Endothelial cell of umbilical vein (primary cell): ENCODE results near the gene FSD2. TPM values are rescaled to one million over a fixed set of nuclear protein-coding genes. Genes with fewer than 3 reads are reported as not detected.

Experiments used
- BruUV-seq: library from RNA; stranded (reverse); fragments of 400-500 nt; replicated peaks from 2 replicates; lab custom pipeline; 2021; lab: Mats Ljungman, UMichigan
- CTCF ChIA-PET: fragments of 300-600, 350-600 bp; sonication (Branson Sonifier 250); formaldehyde crosslinking; loops from one replicate; lab custom pipeline; 2021; ENCODE audit warnings: antibody characterized with exemption, inconsistent platforms; lab: Charles Lee
- POLR2A ChIA-PET: fragments of 300-600, 350-600 bp; sonication (Branson Sonifier 250); formaldehyde crosslinking; loops from one replicate; lab custom pipeline; 2021; ENCODE audit warnings: antibody characterized with exemption, inconsistent platforms; lab: Charles Lee
- DNase-seq: peaks from one replicate; pipeline ENCODE4 v3.0.0-alpha.2; 2011; ENCODE audit warnings: low read depth, low spot score
- FAIRE-seq: peaks from 2 replicates; lab custom pipeline; 2011; peaks lifted over from hg19 to GRCh38; lab: Jason Lieb, UNC
- H2AFZ ChIP-seq: 2 replicates; pipeline ENCODE4 v1.6.0; 2012; ENCODE audit warnings: low read depth, low read length, control low read depth, inconsistent platforms
- H3K27ac ChIP-seq: 2 replicates; pipeline ENCODE4 v1.5.1; 2011; ENCODE audit warnings: low read depth, mild to moderate bottlenecking, control low read depth, low read length, moderate library complexity; ENCODE audit not compliant: insufficient read depth
- H3K27me3 ChIP-seq, 2 experiments: 2 replicates each; pipeline versions ENCODE4 v1.6.0 to v1.6.1; 2011; ENCODE audit warnings: low read length in 2 of 2, mixed read lengths in 1 of 2; ENCODE audit not compliant: control insufficient read depth in 2 of 2, insufficient read depth in 2 of 2
- H3K36me3 ChIP-seq, 2 experiments: 2 replicates in 1 of 2; 3 replicates in 1 of 2; pipeline ENCODE4 v1.5.1; 2011; ENCODE audit warnings: low read length in 2 of 2, mild to moderate bottlenecking in 1 of 2, moderate library complexity in 1 of 2; ENCODE audit not compliant: control insufficient read depth in 2 of 2, insufficient read depth in 2 of 2; ENCODE audit errors: extremely low read depth in 1 of 2
- H3K4me1 ChIP-seq: 3 replicates; pipeline ENCODE4 v1.5.1; 2011; ENCODE audit warnings: mild to moderate bottlenecking, low read length; ENCODE audit not compliant: control insufficient read depth, insufficient read depth; ENCODE audit errors: extremely low read depth
- H3K4me2 ChIP-seq: 2 replicates; pipeline ENCODE4 v1.6.1; 2011; ENCODE audit warnings: low read length, control low read depth, mixed read lengths; ENCODE audit not compliant: insufficient read depth
- H3K4me3 ChIP-seq, 3 experiments: fragments of 200-600 bp in 1 of 3; sonication (generic), shearing (Covaris generic) in 1 of 3; replicated peaks in 1 of 3; 2 replicates each; pipeline ENCODE4 v1.5.1; 2011 to 2016; ENCODE audit warnings: control low read depth in 3 of 3, low read length in 3 of 3, mild to moderate bottlenecking in 2 of 3, inconsistent platforms in 1 of 3, low read depth in 1 of 3, moderate library complexity in 1 of 3; ENCODE audit not compliant: insufficient read depth in 1 of 3
- H3K79me2 ChIP-seq: 2 replicates; pipeline ENCODE4 v1.6.0; 2012; ENCODE audit warnings: low read length, inconsistent platforms; ENCODE audit not compliant: control insufficient read depth, insufficient read depth
- H3K9ac ChIP-seq: replicated peaks from 2 replicates; pipeline ENCODE3; 2011; ENCODE audit warnings: low read length, control low read depth; ENCODE audit not compliant: insufficient read depth; ENCODE audit errors: extremely low read depth
- H3K9me1 ChIP-seq: replicated peaks from 3 replicates; pipeline ENCODE4 v1.6.0; 2011; ENCODE audit warnings: mild to moderate bottlenecking, low read length; ENCODE audit not compliant: control insufficient read depth, insufficient read depth; ENCODE audit errors: extremely low read depth
- H3K9me3 ChIP-seq: replicated peaks from 2 replicates; pipeline ENCODE4 v1.5.1; 2012; ENCODE audit warnings: low read length, inconsistent platforms; ENCODE audit not compliant: control insufficient read depth, insufficient read depth
- H4K20me1 ChIP-seq: replicated peaks from 2 replicates; pipeline ENCODE3; 2011; ENCODE audit warnings: mild to moderate bottlenecking, low read length; ENCODE audit not compliant: control insufficient read depth, insufficient read depth; ENCODE audit errors: extremely low read depth
- FOS ChIP-seq: IDR thresholded peaks from 2 replicates; pipeline ENCODE4 v1.6.1; 2011; ENCODE audit warnings: mild to moderate bottlenecking, low read length, moderate library complexity, borderline replicate concordance; ENCODE audit not compliant: insufficient read depth
- MYC ChIP-seq: IDR thresholded peaks from one replicate; pipeline ENCODE4 v1.6.1; 2011; ENCODE audit warnings: mild to moderate bottlenecking, low read depth, low read length
- POLR2A ChIP-seq: IDR thresholded peaks from 2 replicates; pipeline ENCODE4 v1.6.1; 2012; ENCODE audit warnings: low read depth, mild to moderate bottlenecking, control low read depth, low read length
- dilution Hi-C: fragments of 300-500 bp; cut with MboI; formaldehyde crosslinking; loops from one replicate; pipeline ENCODE4 v1.15.0; 2019; ENCODE audit warnings: low sequenced_read_pairs; ENCODE audit not compliant: extremely low pct_ligation_motif_present
- intact Hi-C: fragments of 100-400 bp; cut with micrococcal nuclease; formaldehyde crosslinking; loops from one replicate; pipeline ENCODE4 v1.10.0; 2022
- polyA plus RNA-seq, 4 experiments: library from polyadenylated mRNA; depleted of rRNA in 3 of 4; stranded (reverse) in 3 of 4; unstranded in 1 of 4; fragments of >200 nt; gene quantifications; 2 replicates each; pipeline versions ENCODE4 v1.2.1 to v1.2.3, GENCODE V29; 2011 to 2012; ENCODE audit warnings: missing spikeins in 1 of 4
- total RNA-seq: library from RNA; stranded (reverse); gene quantifications from 2 replicates; pipeline ENCODE4 v1.2.3, GENCODE V29; 2021
- TF ChIP-seq, protein P1 (sequence below), 2 donors: IDR thresholded peaks; 1 replicate in 1 of 2; 2 replicates in 1 of 2; pipeline ENCODE4 v1.5.1; 2011; ENCODE audit warnings: low read length in 2 of 2, mild to moderate bottlenecking in 2 of 2, moderate library complexity in 2 of 2, control low read depth in 1 of 2, inconsistent platforms in 1 of 2, low read depth in 1 of 2; ENCODE audit not compliant: insufficient read depth in 1 of 2; ENCODE audit errors: extremely low read depth in 1 of 2

Gene FSD2
- total and polyA plus RNA-seq, 2 donors (not counting 3 experiments of a cell fraction or from before 2014, with no cell fraction given), result not detected

DNA sequence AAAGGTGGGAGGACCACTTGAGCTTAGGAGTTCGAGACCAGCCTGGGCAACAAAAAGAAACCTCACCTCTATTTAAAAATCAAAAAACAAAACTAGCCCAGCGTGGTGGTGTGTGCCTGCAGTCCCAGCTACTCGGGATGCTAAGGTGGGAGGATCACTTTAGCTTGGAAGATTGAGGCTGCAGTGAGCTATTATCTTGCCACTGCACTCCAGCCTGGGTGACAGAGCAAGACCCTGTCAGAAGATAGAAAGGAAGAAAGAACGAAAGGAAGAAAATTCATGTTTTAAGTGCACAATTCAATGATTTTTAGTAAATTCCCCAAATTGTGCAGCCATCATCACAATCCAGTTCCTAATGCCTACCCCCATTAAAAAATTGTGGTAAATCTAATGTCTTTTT, 7.8 kb downstream of the FSD2 start:
- no peaks in the 10 kb centered on the region for H3K9me3 ChIP-seq
- ChIA-PET POLR2A (no interaction called here), CTCF (no interaction called here)
- intact Hi-C loops, result no loop called here
- FAIRE-seq (no peak), DNase-seq (no peak)
- H3K27ac ChIP-seq, result no peak overlapping the region
- TF ChIP-seq, protein P1, sequence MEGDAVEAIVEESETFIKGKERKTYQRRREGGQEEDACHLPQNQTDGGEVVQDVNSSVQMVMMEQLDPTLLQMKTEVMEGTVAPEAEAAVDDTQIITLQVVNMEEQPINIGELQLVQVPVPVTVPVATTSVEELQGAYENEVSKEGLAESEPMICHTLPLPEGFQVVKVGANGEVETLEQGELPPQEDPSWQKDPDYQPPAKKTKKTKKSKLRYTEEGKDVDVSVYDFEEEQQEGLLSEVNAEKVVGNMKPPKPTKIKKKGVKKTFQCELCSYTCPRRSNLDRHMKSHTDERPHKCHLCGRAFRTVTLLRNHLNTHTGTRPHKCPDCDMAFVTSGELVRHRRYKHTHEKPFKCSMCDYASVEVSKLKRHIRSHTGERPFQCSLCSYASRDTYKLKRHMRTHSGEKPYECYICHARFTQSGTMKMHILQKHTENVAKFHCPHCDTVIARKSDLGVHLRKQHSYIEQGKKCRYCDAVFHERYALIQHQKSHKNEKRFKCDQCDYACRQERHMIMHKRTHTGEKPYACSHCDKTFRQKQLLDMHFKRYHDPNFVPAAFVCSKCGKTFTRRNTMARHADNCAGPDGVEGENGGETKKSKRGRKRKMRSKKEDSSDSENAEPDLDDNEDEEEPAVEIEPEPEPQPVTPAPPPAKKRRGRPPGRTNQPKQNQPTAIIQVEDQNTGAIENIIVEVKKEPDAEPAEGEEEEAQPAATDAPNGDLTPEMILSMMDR (IDR thresholded peaks at IDR 0.05; ENCODE audit: extremely low read depth in 1 of 2, insufficient read depth in 1 of 2, low read depth in 1 of 2, low read length in 2 of 2), result no peak
- TF ChIP-seq FOS, result no peak
- no peak for TF ChIP-seq POLR2A
- TF ChIP-seq MYC, result no peak
- dilution Hi-C loops, result no loop called here
- no TSS peak for BruUV-seq
- no peaks in the 10 kb centered on the region for H3K4me1 ChIP-seq
- H3K79me2 ChIP-seq, result no peaks in the 10 kb centered on the region
- H3K9ac ChIP-seq, result no peak overlapping the region
- H4K20me1 ChIP-seq, result no peaks in the 10 kb centered on the region
- no peak overlapping the region for H3K4me3 ChIP-seq
- H3K4me2 ChIP-seq, result no peak overlapping the region
- H2AFZ ChIP-seq, result no peak overlapping the region
- H3K9me1 ChIP-seq, result no peaks in the 10 kb centered on the region
- H3K36me3 ChIP-seq, result no peaks in the 10 kb centered on the region
- peaks cover 0 to 4% of the 10 kb centered on the region in 2 experiments for H3K27me3 ChIP-seq

DNA sequence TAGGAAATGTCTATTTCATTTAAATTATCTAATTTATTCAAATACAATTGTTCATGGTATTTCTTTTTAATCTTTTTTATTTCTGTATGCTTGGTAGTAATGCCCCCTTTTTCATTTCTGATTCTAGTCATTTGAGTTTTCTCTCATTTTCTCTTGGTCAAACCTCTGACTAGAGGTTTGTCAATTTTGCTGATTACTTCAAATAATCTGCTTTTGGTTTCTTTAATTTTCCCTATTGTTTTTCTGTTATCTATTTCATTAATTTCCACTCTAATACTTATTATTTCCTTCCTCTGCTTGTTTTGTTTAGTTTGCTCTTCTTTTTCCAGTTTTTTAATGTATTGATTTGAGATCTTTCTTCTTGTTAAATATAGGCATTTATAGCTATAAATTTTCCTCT, 12.1 kb downstream of the FSD2 start:
- Histone ChIP-seq H3K4me1 (no peaks in the 10 kb centered on the region), H3K9me3 (no peaks in the 10 kb centered on the region), H3K79me2 (no peaks in the 10 kb centered on the region), H3K27ac (no peak overlapping the region), H3K4me3 (no peak overlapping the region), H3K4me2 (no peak overlapping the region), H3K9ac (no peak overlapping the region), H3K27me3 (no peaks in the 10 kb centered on the region), H3K36me3 (no peaks in the 10 kb centered on the region), H2AFZ (no peak overlapping the region), H4K20me1 (no peaks in the 10 kb centered on the region), H3K9me1 (no peaks in the 10 kb centered on the region)
- intact Hi-C loops, result no loop called here
- ChIA-PET CTCF (no interaction called here), POLR2A (no interaction called here)
- BruUV-seq, result no TSS peak
- DNase-seq (no peak), FAIRE-seq (no peak)
- dilution Hi-C loops, result no loop called here
- TF ChIP-seq, protein P1 (IDR thresholded peaks at IDR 0.05; ENCODE audit: extremely low read depth in 1 of 2, insufficient read depth in 1 of 2, low read depth in 1 of 2, low read length in 2 of 2), result no peak
